Measurements from ENCODE around the gene RAB41. TPM values are rescaled to one million over a fixed set of nuclear protein-coding genes. Genes with fewer than 3 reads are reported as not detected.

Gene RAB41
- total RNA-seq, 1 experiment from 2014 or later = not detected

DNA sequence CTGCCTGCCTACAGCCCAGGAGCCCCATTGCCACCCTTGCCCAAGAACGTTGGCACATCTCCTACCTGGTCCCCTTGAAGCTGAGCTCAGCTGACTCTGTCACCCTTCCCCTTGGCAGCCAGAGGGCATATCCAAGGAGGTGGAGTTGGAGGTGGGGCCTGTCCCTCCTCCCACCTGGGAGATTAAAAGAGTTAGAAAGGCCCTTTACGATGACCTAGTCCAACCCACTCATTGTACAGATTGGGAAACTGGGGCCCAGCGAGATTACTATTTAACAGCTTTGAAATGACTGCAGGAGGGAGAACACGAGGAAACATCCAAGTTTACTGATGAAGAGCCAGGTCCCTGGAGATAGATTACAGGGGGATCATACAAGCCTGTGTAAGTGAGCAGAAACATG, 21.9 kb upstream of the RAB41 start, which contains the start of gene P2RY4:
Gene P2RY4 (minus strand): TSS at position 101 of the 400 bp plus-strand sequence. CDS start 580 bp downstream, outside the sequence.
- Histone ChIP-seq H2BK20ac (ENCODE audit: low read depth, low read length, poor library complexity, severe bottlenecking) (no peak within 1 kb of the TSS), H3K4me2 (ENCODE audit: insufficient read depth, insufficient read length, low read length) (no peak within 1 kb of the TSS), H4K8ac (replicated peaks; ENCODE audit: insufficient read length, low read depth, low read length) (no peak within 1 kb of the TSS), H2BK120ac (ENCODE audit: low read depth, low read length, poor library complexity, severe bottlenecking) (no peak within 1 kb of the TSS), H3K9me3 (ENCODE audit: control insufficient read depth, low read depth, low read length) (peaks cover 37% of the 10 kb centered on the region), H3K56ac (ENCODE audit: insufficient read length, low read depth, low read length) (no peak within 1 kb of the TSS), H3K23me2 (ENCODE audit: insufficient read length, low read depth, low read length, poor library complexity, severe bottlenecking) (no peaks in the 10 kb centered on the region), H4K20me1 (ENCODE audit: control insufficient read depth, insufficient read depth, insufficient read length) (no peaks in the 10 kb centered on the region), H4K91ac (ENCODE audit: insufficient read length, low read depth, low read length) (no peak within 1 kb of the TSS), H3T11ph (ENCODE audit: low read length) (no peak within 1 kb of the TSS), H2BK5ac (ENCODE audit: insufficient read length, low read length) (no peak within 1 kb of the TSS), H3K9ac (ENCODE audit: extremely low read depth, insufficient read length, low read length) (no peak within 1 kb of the TSS), H2BK12ac (ENCODE audit: insufficient read length, low read depth, low read length) (no peak within 1 kb of the TSS), H3K18ac (ENCODE audit: insufficient read length, low read depth, low read length) (no peak within 1 kb of the TSS), H3K27ac (ENCODE audit: insufficient read length, low read depth, low read length) (no peak within 1 kb of the TSS), H4K5ac (ENCODE audit: insufficient read length, low read depth, low read length) (no peak within 1 kb of the TSS), H3K14ac (ENCODE audit: insufficient read depth, low read length) (no peak within 1 kb of the TSS), H2AK5ac (ENCODE audit: insufficient read length, low read length) (no peak within 1 kb of the TSS), H3K79me2 (ENCODE audit: insufficient read depth, low read length) (no peaks in the 10 kb centered on the region), H3K4ac (ENCODE audit: low read depth, low read length) (no peak within 1 kb of the TSS), H3K27me3 (ENCODE audit: insufficient read depth, low read length) (no peaks in the 10 kb centered on the region), H3K23ac (ENCODE audit: insufficient read length, low read depth, low read length) (no peak within 1 kb of the TSS), H3K4me1 (ENCODE audit: insufficient read depth, low read length) (no peaks in the 10 kb centered on the region), H2AFZ (ENCODE audit: low read length) (no peak within 1 kb of the TSS), H3K79me1 (ENCODE audit: insufficient read depth, low read depth, low read length, poor library complexity, severe bottlenecking) (no peaks in the 10 kb centered on the region), H2BK15ac (ENCODE audit: low read depth, low read length) (no peak within 1 kb of the TSS)
- peaks cover 6 to 8% of the 10 kb centered on the region in 2 experiments; a peak in 3 of 4 replicates for H3K4me1 Mint-ChIP-seq
- no peak within 1 kb of the TSS; a peak in 2 of 7 replicates for H3K27ac Mint-ChIP-seq
- peaks cover 0 to 4% (median 3%) of the 10 kb centered on the region in 3 experiments; a peak in 2 of 7 replicates for H3K36me3 Mint-ChIP-seq (ENCODE audit: insufficient read depth in 1 of 3, low read depth in 3 of 3)
- H3K4me3 Mint-ChIP-seq = no peak within 1 kb of the TSS
- WGBS (ENCODE audit: extremely low coverage, insufficient read length, low lambda C conversion rate) = no CpG with 5 or more reads among the region's 4 CpGs
- peaks cover 64 to 73% of the 10 kb centered on the region in 2 experiments for H3K9me3 Mint-ChIP-seq
- DNase-seq = no peak
- TF ChIP-seq, protein P1, sequence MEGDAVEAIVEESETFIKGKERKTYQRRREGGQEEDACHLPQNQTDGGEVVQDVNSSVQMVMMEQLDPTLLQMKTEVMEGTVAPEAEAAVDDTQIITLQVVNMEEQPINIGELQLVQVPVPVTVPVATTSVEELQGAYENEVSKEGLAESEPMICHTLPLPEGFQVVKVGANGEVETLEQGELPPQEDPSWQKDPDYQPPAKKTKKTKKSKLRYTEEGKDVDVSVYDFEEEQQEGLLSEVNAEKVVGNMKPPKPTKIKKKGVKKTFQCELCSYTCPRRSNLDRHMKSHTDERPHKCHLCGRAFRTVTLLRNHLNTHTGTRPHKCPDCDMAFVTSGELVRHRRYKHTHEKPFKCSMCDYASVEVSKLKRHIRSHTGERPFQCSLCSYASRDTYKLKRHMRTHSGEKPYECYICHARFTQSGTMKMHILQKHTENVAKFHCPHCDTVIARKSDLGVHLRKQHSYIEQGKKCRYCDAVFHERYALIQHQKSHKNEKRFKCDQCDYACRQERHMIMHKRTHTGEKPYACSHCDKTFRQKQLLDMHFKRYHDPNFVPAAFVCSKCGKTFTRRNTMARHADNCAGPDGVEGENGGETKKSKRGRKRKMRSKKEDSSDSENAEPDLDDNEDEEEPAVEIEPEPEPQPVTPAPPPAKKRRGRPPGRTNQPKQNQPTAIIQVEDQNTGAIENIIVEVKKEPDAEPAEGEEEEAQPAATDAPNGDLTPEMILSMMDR (conservative IDR thresholded peaks at IDR 0.05) = no peak
- peaks cover 2% of the 10 kb centered on the region for H3K27me3 Mint-ChIP-seq (ENCODE audit: low read depth)
